Lower leg skin (tissue), 4 donors: Measurements from ENCODE around the gene NCKIPSD. TPM values are rescaled to one million over a fixed set of nuclear protein-coding genes. Genes with fewer than 3 reads are reported as not detected.

Experiments used
- DNase-seq, 2 donors: peaks; one replicate each; pipeline ENCODE4 v3.0.0-alpha.2; 2019; ENCODE audit warnings: low spot score in 2 of 2
- H3K4me3 ChIP-seq: fragments of 200-600 bp; sonication (generic); 2 replicates; pipeline ENCODE4 v1.5.1; 2017; ENCODE audit warnings: mild to moderate bottlenecking, low read depth; ENCODE audit not compliant: poor library complexity, severe bottlenecking
- CTCF ChIP-seq, 3 donors: fragments of 450-650 bp; IDR thresholded peaks; one replicate each; pipeline ENCODE4 v1.5.1; 2016; ENCODE audit warnings: antibody characterized with exemption in 3 of 3, mild to moderate bottlenecking in 3 of 3, moderate library complexity in 2 of 3
- POLR2A ChIP-seq, 2 donors: fragments of 450-650 bp; IDR thresholded peaks; one replicate each; pipeline ENCODE4 v1.6.1; 2016 to 2017; ENCODE audit warnings: antibody characterized with exemption in 2 of 2, mild to moderate bottlenecking in 1 of 2, moderate library complexity in 1 of 2
- WGBS, 2 donors: methylation state at CpG; one replicate each; pipeline ENCODE4 v1.1.5; 2018; 5-methylcytosine and 5-hydroxymethylcytosine counted together
- intact Hi-C: fragments of 100-400 bp; cut with DNase I; formaldehyde crosslinking; loops from one replicate; pipeline ENCODE4 v1.15.0; 2023; ENCODE audit warnings: low total_unique reads
- total RNA-seq, 4 donors: library from RNA; depleted of rRNA; stranded (reverse); fragments of >200 nt; gene quantifications; one replicate each; pipeline ENCODE4 v1.1.0, GENCODE V29; 2016

NCKIPSD gene
- total RNA-seq, 4 donors from 2014 or later: 32.0 to 51.0 (median 41.1) TPM

GRCh38 chr3:48662753-48663488 is 22.8 kb downstream of the NCKIPSD start, which contains the start of gene CELSR3:
TSS of gene CELSR3 (minus strand) at chr3:48662886. CDS start at chr3:48662634, 252 bp downstream.
- peak within 1 kb of the TSS; percentile 2 for H3K4me3 ChIP-seq
- WGBS, 2 donors: 1 to 3% methylated on average over 29 to 43 of the region's 52 CpGs
- DNase-seq: peak; percentile 44 to 91
- intact Hi-C loops: no loop called here
- TF ChIP-seq POLR2A (IDR thresholded peaks at IDR 0.05) (no peak), CTCF (IDR thresholded peaks at IDR 0.05) (no peak)

GRCh38 chr3:48662145-48662752 is 23.5 kb downstream of the NCKIPSD start:
- TF ChIP-seq POLR2A (IDR thresholded peaks at IDR 0.05) (no peak), CTCF (IDR thresholded peaks at IDR 0.05) (no peak)
- intact Hi-C loops: no loop called here
- H3K4me3 ChIP-seq: no peak overlapping the region
- no peak for DNase-seq
- WGBS, 2 donors: 2 to 4% methylated on average over 9 to 12 of the region's 46 CpGs

- intact Hi-C loops: no loop called here
- peak in 1 of 2 donors; percentile 94 for DNase-seq
- WGBS, 2 donors: 3 to 5% methylated on average over 11 to 23 of the region's 67 CpGs
- TF ChIP-seq CTCF (IDR thresholded peaks at IDR 0.05): no peak
- no peak for TF ChIP-seq POLR2A (IDR thresholded peaks at IDR 0.05)
- no peak overlapping the region for H3K4me3 ChIP-seq
These were observed 24.1 kb downstream of the NCKIPSD start for GRCh38 chr3:48661501-48662144.

- intact Hi-C loops: no loop called here
- no peak for TF ChIP-seq POLR2A (IDR thresholded peaks at IDR 0.05)
- no peak for TF ChIP-seq CTCF (IDR thresholded peaks at IDR 0.05)
- WGBS, 2 donors: 73 to 78% methylated on average over 39 to 49 of the region's 61 CpGs
- no peak overlapping the region for H3K4me3 ChIP-seq
- DNase-seq: no peak
These were observed 24.8 kb downstream of the NCKIPSD start for GRCh38 chr3:48660800-48661400.

- WGBS, 2 donors: 31 to 60% methylated on average over 16 to 34 of the region's 45 CpGs
- TF ChIP-seq POLR2A (IDR thresholded peaks at IDR 0.05): no peak
- H3K4me3 ChIP-seq: peak overlapping the region; percentile 4
- intact Hi-C loops: no loop called here
- no peak for DNase-seq
These were observed 28.9 kb downstream of the NCKIPSD start for GRCh38 chr3:48656841-48657281.
